HCT116 (cell line): Measurements from ENCODE around the gene OTUD3. TPM values are rescaled to one million over a fixed set of nuclear protein-coding genes. Genes with fewer than 3 reads are reported as not detected.
A peak's percentile ranks its signal among the peaks of the same experiment; 100 is the strongest.

Experiments
- ATAC-seq: fragments of 200-7000 bp; cut with Tn5 transposase; 2 replicates; pipeline ENCODE4 v1.9.1; 2020; ENCODE audit warnings: mild to moderate bottlenecking, moderate library complexity
- BruUV-seq: library from RNA; stranded (reverse); fragments of 400-500 nt; replicated peaks from 2 replicates; lab custom pipeline; 2021; lab: Mats Ljungman, UMichigan
- CTCF ChIA-PET: fragments of 300-600 bp; sonication (Branson Sonifier 250); formaldehyde crosslinking; loops from one replicate; lab custom pipeline; 2021; ENCODE audit warnings: antibody characterized with exemption; lab: Charles Lee
- POLR2A ChIA-PET: fragments of 300-600, 350-600 bp; sonication (Branson Sonifier 250); formaldehyde crosslinking; loops from one replicate; lab custom pipeline; 2021; ENCODE audit warnings: antibody characterized with exemption; lab: Charles Lee
- RAD21 ChIA-PET, 2 experiments: fragments of 300-600 bp; sonication (Branson Sonifier 250); formaldehyde crosslinking; loops; one replicate each; lab custom pipeline; 2023; ENCODE audit warnings: low total read pairs in 2 of 2; ENCODE audit not compliant: uncharacterized antibody in 2 of 2, unreplicated experiment in 2 of 2, low non-redundant PET in 1 of 2; lab: Charles Lee
- DNase-seq: peaks from one replicate; pipeline ENCODE4 v3.0.0-alpha.2; 2010; ENCODE audit warnings: low read depth, low spot score
- H2AFZ ChIP-seq: fragments of 200-600 bp; shearing (Covaris generic), sonication (generic); 2 replicates; pipeline ENCODE4 v1.6.1; 2017; ENCODE audit warnings: low read depth, mixed run types, mixed read lengths, antibody characterized with exemption, low read length; ENCODE audit not compliant: poor library complexity, severe bottlenecking
- H3K27ac ChIP-seq: 2 replicates; pipeline ENCODE4 v1.5.1; 2012; ENCODE audit warnings: low read depth, low read length
- H3K27me3 ChIP-seq: fragments of 200-600 bp; sonication (generic); 2 replicates; pipeline ENCODE4 v1.6.1; 2016; ENCODE audit warnings: mixed run types, low read length, mixed read lengths; ENCODE audit not compliant: insufficient read depth
- H3K36me3 ChIP-seq, 2 experiments: fragments of 200-500 bp in 1 of 2; fragments of 200-600 bp in 1 of 2; sonication (Bioruptor generic) in 1 of 2; sonication (generic) in 1 of 2; 2 replicates each; pipeline versions ENCODE4 v1.5.1 to v1.6.1; 2014 to 2016; ENCODE audit warnings: low read length in 2 of 2, inconsistent platforms in 1 of 2, mixed read lengths in 1 of 2, mixed run types in 1 of 2; ENCODE audit not compliant: insufficient read depth in 2 of 2, control insufficient read depth in 1 of 2
- H3K4me1 ChIP-seq, 2 experiments: fragments of 200-600 bp in 1 of 2; sonication (generic) in 1 of 2; 2 replicates each; pipeline versions ENCODE4 v1.5.1 to v1.6.1; 2012 to 2017; ENCODE audit warnings: low read length in 2 of 2, inconsistent platforms in 1 of 2, mild to moderate bottlenecking in 1 of 2, mixed read lengths in 1 of 2, mixed run types in 1 of 2, moderate library complexity in 1 of 2; ENCODE audit not compliant: insufficient read depth in 2 of 2, control insufficient read depth in 1 of 2
- H3K4me2 ChIP-seq: fragments of 200-600 bp; sonication (generic); 2 replicates; pipeline ENCODE4 v1.6.1; 2017; ENCODE audit warnings: mixed run types, low read length, mixed read lengths
- H3K4me3 ChIP-seq, 2 experiments: fragments of 200-600 bp in 1 of 2; sonication (generic) in 1 of 2; replicated peaks in 1 of 2; 2 replicates each; pipeline ENCODE4 v1.5.1; 2011 to 2016; ENCODE audit warnings: low read length in 2 of 2, control low read depth in 1 of 2, low read depth in 1 of 2, mild to moderate bottlenecking in 1 of 2, mixed read lengths in 1 of 2, mixed run types in 1 of 2
- H3K79me2 ChIP-seq: fragments of 200-600 bp; sonication (generic); 2 replicates; pipeline ENCODE4 v1.6.1; 2017; ENCODE audit warnings: mild to moderate bottlenecking, mixed run types, low read length, moderate library complexity, mixed read lengths; ENCODE audit not compliant: insufficient read depth
- H3K9ac ChIP-seq: fragments of 200-600 bp; sonication (generic); 2 replicates; pipeline ENCODE4 v1.6.1; 2016; ENCODE audit warnings: low read length, mixed read lengths
- H3K9me2 ChIP-seq: fragments of 200-600 bp; sonication (generic), shearing (Covaris generic); 2 replicates; pipeline ENCODE4 v1.6.1; 2017; ENCODE audit warnings: mixed run types, mild to moderate bottlenecking, moderate library complexity; ENCODE audit not compliant: insufficient read depth
- H3K9me3 ChIP-seq, 2 experiments: fragments of 200-500 bp in 1 of 2; fragments of 200-600 bp in 1 of 2; sonication (Bioruptor generic) in 1 of 2; sonication (generic) in 1 of 2; 2 replicates each; pipeline ENCODE4 v1.6.1; 2014 to 2017; ENCODE audit warnings: low read length in 2 of 2, mixed read lengths in 2 of 2, inconsistent platforms in 1 of 2, low read depth in 1 of 2, mild to moderate bottlenecking in 1 of 2, mixed run types in 1 of 2, moderate library complexity in 1 of 2; ENCODE audit not compliant: control insufficient read depth in 1 of 2, insufficient read depth in 1 of 2
- H4K20me1 ChIP-seq: fragments of 200-600 bp; sonication (generic), shearing (Covaris generic); 2 replicates; pipeline ENCODE4 v1.6.1; 2017; ENCODE audit warnings: mixed run types, mild to moderate bottlenecking, moderate library complexity; ENCODE audit not compliant: insufficient read depth
- CTCF ChIP-seq, 3 experiments: fragments of 200-600 bp in 1 of 3; sonication (generic) in 1 of 3; IDR thresholded peaks in 2 of 3; conservative IDR thresholded peaks in 1 of 3; 2 replicates each; pipeline ENCODE4 v1.5.1; 2012 to 2017; ENCODE audit warnings: low read depth in 2 of 3, low read length in 2 of 3, antibody characterized with exemption in 1 of 3, borderline replicate concordance in 1 of 3, control low read depth in 1 of 3, mild to moderate bottlenecking in 1 of 3, mixed read lengths in 1 of 3, mixed run types in 1 of 3, moderate library complexity in 1 of 3; ENCODE audit not compliant: insufficient read depth in 1 of 3
- EZH2phosphoT487 ChIP-seq: fragments of 200-600 bp; IDR thresholded peaks from 2 replicates; pipeline ENCODE4 v1.6.1; 2018; ENCODE audit warnings: antibody characterized with exemption, borderline replicate concordance
- MAX ChIP-seq: IDR thresholded peaks from 2 replicates; pipeline ENCODE4 v1.6.1; 2012
- POLR2AphosphoS5 ChIP-seq: IDR thresholded peaks from 2 replicates; pipeline ENCODE4 v1.6.1; 2011; ENCODE audit warnings: mild to moderate bottlenecking, low read depth, low read length, moderate library complexity
- REST ChIP-seq: IDR thresholded peaks from 2 replicates; pipeline ENCODE4 v1.6.1; 2012; ENCODE audit warnings: low read depth
- SIN3A ChIP-seq: IDR thresholded peaks from 2 replicates; pipeline ENCODE4 v1.6.1; 2012; ENCODE audit warnings: low read depth
- SRF ChIP-seq: IDR thresholded peaks from 2 replicates; pipeline ENCODE4 v1.6.1; 2012; ENCODE audit warnings: low read depth
- YY1 ChIP-seq: IDR thresholded peaks from 2 replicates; pipeline ENCODE4 v1.6.1; 2011; ENCODE audit warnings: low read length, low read depth, moderate library complexity, mild to moderate bottlenecking; ENCODE audit not compliant: insufficient replicate concordance; ENCODE audit errors: extremely low read depth
- ZFX ChIP-seq: fragments of 450-650 bp; IDR thresholded peaks from 2 replicates; pipeline ENCODE4 v1.6.1; 2017
- intact Hi-C: fragments of 100-400 bp; cut with micrococcal nuclease; formaldehyde crosslinking; loops from 2 replicates; pipeline ENCODE4 v1.10.0; 2022
- total RNA-seq: library from RNA; stranded (reverse); gene quantifications from one replicate; pipeline ENCODE4 v1.2.1, GENCODE V29; 2021; ENCODE audit not compliant: unreplicated experiment

The OTUD3 gene
- total RNA-seq, 1 experiment from 2014 or later = 15.0 TPM

- Histone ChIP-seq H3K79me2 (no peaks in the 10 kb centered on the region), H3K36me3 (no peaks in the 10 kb centered on the region), H3K27ac (no peak overlapping the region), H4K20me1 (no peaks in the 10 kb centered on the region), H3K4me1 (peaks cover 0 to 3% of the 10 kb centered on the region in 2 experiments; a peak in 1 of 4 replicates), H2AFZ (peak overlapping the region; percentile 30), H3K4me2 (no peak overlapping the region), H3K4me3 (no peak overlapping the region), H3K9me3 (no peaks in the 10 kb centered on the region), H3K27me3 (no peaks in the 10 kb centered on the region), H3K9ac (no peak overlapping the region), H3K9me2 (no peaks in the 10 kb centered on the region)
- intact Hi-C loops = no loop called here
- BruUV-seq = no TSS peak
- RAD21 ChIA-PET = no interaction called here
- TF ChIP-seq SIN3A = no peak
- TF ChIP-seq ZFX = no peak
- no peak for TF ChIP-seq POLR2AphosphoS5
- TF ChIP-seq SRF = no peak
- DNase-seq (no peak), ATAC-seq (no peak)
- CTCF ChIA-PET = interaction anchor here (1.2 to 1.6 kb wide), 2 partner anchors 18 to 29 kb away, joined by 3 read pairs; no protein-coding TSS in a partner anchor
- POLR2A ChIA-PET = no interaction called here
These were observed 42.0 kb upstream of the OTUD3 start for GRCh38 chr1:19840228-19840627.

GRCh38 chr1:19844731-19845495 is 37.3 kb upstream of the OTUD3 start:
- intact Hi-C loops = no loop called here
- ATAC-seq = no peak
- ChIA-PET CTCF (interaction anchor here (1.0 kb wide), 1 partner anchor 37 kb away, joined by 3 read pairs; no protein-coding TSS in a partner anchor), RAD21 (no interaction called here), POLR2A (no interaction called here)
- H3K27me3 ChIP-seq = no peaks in the 10 kb centered on the region
- no peak overlapping the region for H3K27ac ChIP-seq
- peaks cover 0 to 3% of the 10 kb centered on the region in 2 experiments; a peak in 1 of 4 replicates for H3K4me1 ChIP-seq
- no peaks in the 10 kb centered on the region for H3K79me2 ChIP-seq
- no peak overlapping the region for H3K4me2 ChIP-seq
- no peaks in the 10 kb centered on the region for H4K20me1 ChIP-seq
- no peak overlapping the region for H3K9ac ChIP-seq
- TF ChIP-seq MAX (no peak), EZH2phosphoT487 (no peak), REST (no peak), SIN3A (no peak), CTCF (IDR thresholded peaks at IDR 0.05 in 2 of 3, conservative IDR thresholded peaks at IDR 0.05 in 1 of 3; ENCODE audit: borderline replicate concordance in 1 of 3, insufficient read depth in 1 of 3, low read depth in 2 of 3, low read length in 2 of 3) (no peak), YY1 (no peak), ZFX (no peak)
- no peak overlapping the region for H2AFZ ChIP-seq
- H3K9me2 ChIP-seq = no peaks in the 10 kb centered on the region
- BruUV-seq = no TSS peak
- no peak for DNase-seq
- no peak overlapping the region for H3K4me3 ChIP-seq
- H3K9me3 ChIP-seq = no peaks in the 10 kb centered on the region
- no peaks in the 10 kb centered on the region for H3K36me3 ChIP-seq
